Loucy (cell line): ENCODE data around the gene RAET1E.

ENCODE experiments used
- H2AFZ ChIP-seq: fragments of 200-600 bp; sonication (generic); 2 replicates; pipeline ENCODE4 v1.6.0; 2016; ENCODE audit warnings: antibody characterized with exemption, mild to moderate bottlenecking, low read length, moderate library complexity
- H3F3A ChIP-seq: fragments of 200-600 bp; 2 replicates; pipeline ENCODE4 v1.6.0; 2016; ENCODE audit warnings: antibody characterized with exemption, low read depth, mild to moderate bottlenecking
- H3K27me3 ChIP-seq: fragments of 200-600 bp; sonication (generic); 2 replicates; pipeline ENCODE4 v1.6.1; 2014; ENCODE audit warnings: low read length, mild to moderate bottlenecking; ENCODE audit not compliant: insufficient read depth, poor library complexity, severe bottlenecking
- H3K36me3 ChIP-seq: fragments of 200-600 bp; sonication (generic); 2 replicates; pipeline ENCODE4 v1.6.1; 2016; ENCODE audit warnings: low read length; ENCODE audit not compliant: insufficient read depth
- H3K4me1 ChIP-seq: fragments of 200-600 bp; sonication (generic); 2 replicates; pipeline ENCODE4 v1.5.1; 2014; ENCODE audit warnings: low read length, mild to moderate bottlenecking; ENCODE audit not compliant: insufficient read depth, poor library complexity, severe bottlenecking
- H3K4me2 ChIP-seq: fragments of 200-600 bp; sonication (generic); 2 replicates; pipeline ENCODE4 v1.6.0; 2014; ENCODE audit warnings: antibody characterized with exemption, low read length, low read depth, mild to moderate bottlenecking; ENCODE audit not compliant: poor library complexity, severe bottlenecking
- H3K4me3 ChIP-seq: fragments of 200-600 bp; sonication (generic); 2 replicates; pipeline ENCODE4 v1.5.1; 2014; ENCODE audit warnings: low read length, mild to moderate bottlenecking, mixed read lengths; ENCODE audit not compliant: poor library complexity, severe bottlenecking
- H3K79me2 ChIP-seq: fragments of 200-600 bp; sonication (generic); 2 replicates; pipeline ENCODE4 v1.6.1; 2014; ENCODE audit warnings: low read length; ENCODE audit not compliant: insufficient read depth
- H3K9ac ChIP-seq: fragments of 200-600 bp; sonication (generic); 2 replicates; pipeline ENCODE4 v1.6.0; 2014; ENCODE audit warnings: mild to moderate bottlenecking, low read depth, low read length, moderate library complexity; ENCODE audit not compliant: poor library complexity, severe bottlenecking
- H3K9me2 ChIP-seq: fragments of 200-600 bp; sonication (generic); replicated peaks from 2 replicates; pipeline ENCODE4 v1.6.1; 2016; ENCODE audit warnings: low read depth, low read length, mixed read lengths
- H3K9me3 ChIP-seq: fragments of 200-600 bp; sonication (generic); 2 replicates; pipeline ENCODE4 v1.6.1; 2014; ENCODE audit warnings: mild to moderate bottlenecking, antibody characterized with exemption, low read length, low read depth; ENCODE audit not compliant: insufficient read depth
- H4K20me1 ChIP-seq: fragments of 200-600 bp; sonication (generic); 2 replicates; pipeline ENCODE4 v1.6.0; 2014; ENCODE audit warnings: antibody characterized with exemption, low read length, mild to moderate bottlenecking; ENCODE audit not compliant: insufficient read depth, poor library complexity, severe bottlenecking
- CTCF ChIP-seq: fragments of 200-600 bp; sonication (generic); conservative IDR thresholded peaks from 2 replicates; pipeline ENCODE4 v1.5.1; 2014; ENCODE audit warnings: mild to moderate bottlenecking, antibody characterized with exemption, low read length
- EZH2phosphoT487 ChIP-seq: fragments of 200-600 bp; IDR thresholded peaks from 2 replicates; pipeline ENCODE4 v1.6.1; 2018; ENCODE audit warnings: antibody characterized with exemption, mild to moderate bottlenecking, moderate library complexity, borderline replicate concordance

Gene RAET1E

DNA sequence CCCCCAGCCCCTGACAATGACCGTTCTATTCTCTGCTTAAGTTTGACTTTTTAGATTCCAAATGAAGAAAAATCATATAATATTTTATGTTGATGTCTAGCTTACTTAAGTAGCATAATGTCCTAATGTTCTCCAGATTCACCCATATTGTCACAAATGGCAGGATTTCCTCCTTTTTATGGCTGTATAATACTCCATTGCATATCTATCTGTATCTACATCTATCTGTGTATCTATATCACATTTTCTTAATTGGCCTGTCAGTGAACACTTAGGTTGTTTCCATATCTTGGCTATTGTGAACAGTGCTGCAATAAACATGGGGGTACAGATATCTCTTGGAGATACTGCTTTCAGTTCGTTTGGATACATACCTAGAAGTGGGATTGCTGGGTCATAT is 26.7 kb downstream of the RAET1E start:
- H3K79me2 ChIP-seq = no peaks in the 10 kb centered on the region
- TF ChIP-seq CTCF (no peak), EZH2phosphoT487 (no peak)
- H3K9ac ChIP-seq = no peak overlapping the region
- H3K36me3 ChIP-seq = no peaks in the 10 kb centered on the region
- no peaks in the 10 kb centered on the region for H3K9me2 ChIP-seq
- no peaks in the 10 kb centered on the region for H4K20me1 ChIP-seq
- no peaks in the 10 kb centered on the region for H3K9me3 ChIP-seq
- H3F3A ChIP-seq = no peaks in the 10 kb centered on the region
- peaks cover 14% of the 10 kb centered on the region for H3K4me1 ChIP-seq
- no peaks in the 10 kb centered on the region for H3K27me3 ChIP-seq
- no peak overlapping the region for H3K4me2 ChIP-seq
- H2AFZ ChIP-seq = no peak overlapping the region
- no peak overlapping the region for H3K4me3 ChIP-seq

GRCh38 chr6:149869275-149869892 is 28.5 kb downstream of the RAET1E start:
- Histone ChIP-seq H3K4me1 (peaks cover 25% of the 10 kb centered on the region), H3K9ac (no peak overlapping the region), H3K4me2 (no peak overlapping the region), H3K36me3 (no peaks in the 10 kb centered on the region), H3K79me2 (no peaks in the 10 kb centered on the region), H4K20me1 (no peaks in the 10 kb centered on the region), H2AFZ (no peak overlapping the region), H3K4me3 (no peak overlapping the region), H3F3A (no peaks in the 10 kb centered on the region), H3K9me2 (no peaks in the 10 kb centered on the region), H3K27me3 (no peaks in the 10 kb centered on the region), H3K9me3 (no peaks in the 10 kb centered on the region)
- TF ChIP-seq CTCF (no peak), EZH2phosphoT487 (no peak)

GRCh38 chr6:149867876-149868640 is 29.9 kb downstream of the RAET1E start:
- H2AFZ ChIP-seq = peak overlapping the region; percentile 54; the same call in 1 of the 2 replicates
- H3K27me3 ChIP-seq = no peaks in the 10 kb centered on the region
- no peaks in the 10 kb centered on the region for H3K9me3 ChIP-seq
- H3K4me2 ChIP-seq = no peak overlapping the region
- no peak overlapping the region for H3K9ac ChIP-seq
- no peaks in the 10 kb centered on the region for H3F3A ChIP-seq
- no peaks in the 10 kb centered on the region for H3K79me2 ChIP-seq
- no peak overlapping the region for H3K4me3 ChIP-seq
- H3K36me3 ChIP-seq = no peaks in the 10 kb centered on the region
- H3K4me1 ChIP-seq = peaks cover 27% of the 10 kb centered on the region
- H4K20me1 ChIP-seq = no peaks in the 10 kb centered on the region
- no peaks in the 10 kb centered on the region for H3K9me2 ChIP-seq
- TF ChIP-seq CTCF (no peak), EZH2phosphoT487 (no peak)
